Metanephros (tissue), 2 donors: ENCODE measurements around the gene SRGAP3. TPM values are rescaled to one million over a fixed set of nuclear protein-coding genes. Genes with fewer than 3 reads are reported as not detected.

Experiments used
- small RNA-seq: library from RNA; depleted of rRNA; stranded (forward); fragments of <200 nt; gene quantifications from one replicate; pipeline ENCODE3, GENCODE V24; 2014; ENCODE audit warnings: low replicate concordance
- total RNA-seq: library from RNA; depleted of rRNA; stranded (reverse); fragments of >200 nt; gene quantifications from one replicate; pipeline ENCODE4 v1.2.3, GENCODE V29; 2014

The SRGAP3 gene
- total RNA-seq: 30.8 TPM

DNA sequence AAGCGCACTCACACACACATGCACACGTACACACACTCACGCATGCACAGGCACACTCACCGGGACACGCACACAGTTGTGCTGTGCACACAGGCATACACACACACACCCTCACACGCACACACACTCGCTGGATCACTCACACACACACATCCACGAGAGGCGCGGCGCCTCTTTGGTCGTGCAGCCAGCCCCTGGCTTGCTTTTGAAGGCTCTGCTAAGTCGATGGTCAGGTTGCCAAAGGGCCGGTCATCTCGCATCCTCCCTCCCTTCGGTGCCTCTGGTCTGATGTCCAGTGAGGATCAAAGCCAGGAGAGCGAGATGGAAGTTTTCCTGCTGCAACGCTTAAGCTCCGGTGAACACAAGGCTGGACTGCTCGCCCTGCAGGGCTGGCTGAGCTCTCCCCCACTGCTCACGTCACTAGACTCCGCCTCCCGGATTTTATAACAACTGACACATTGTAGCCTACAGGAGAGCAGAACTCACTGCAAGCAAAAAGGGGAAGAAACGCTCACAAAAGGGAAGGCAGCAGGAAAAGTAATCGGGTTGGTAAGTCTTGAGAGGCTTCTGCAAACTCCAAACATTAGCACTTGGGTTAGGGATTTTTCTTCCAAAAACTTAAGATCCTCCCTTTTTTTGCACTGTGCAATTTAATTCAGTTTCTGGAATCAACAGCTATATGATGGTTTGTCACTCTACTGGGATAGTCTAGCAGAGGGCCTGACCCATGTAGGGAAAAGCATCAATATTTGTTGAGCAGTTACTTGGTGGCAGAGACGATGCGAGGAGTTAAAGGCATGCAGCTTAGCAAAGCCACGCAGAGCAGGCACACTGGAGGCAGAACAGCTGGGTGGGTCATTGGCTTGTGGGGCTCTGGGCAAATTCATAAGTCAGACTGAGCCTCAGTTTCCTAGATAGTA lies at the start of gene SRGAP3:
Gene SRGAP3, minus strand, starts transcription at position 374 of the 920 bp plus-strand sequence. CDS start 695 bp downstream, outside the sequence.

DNA sequence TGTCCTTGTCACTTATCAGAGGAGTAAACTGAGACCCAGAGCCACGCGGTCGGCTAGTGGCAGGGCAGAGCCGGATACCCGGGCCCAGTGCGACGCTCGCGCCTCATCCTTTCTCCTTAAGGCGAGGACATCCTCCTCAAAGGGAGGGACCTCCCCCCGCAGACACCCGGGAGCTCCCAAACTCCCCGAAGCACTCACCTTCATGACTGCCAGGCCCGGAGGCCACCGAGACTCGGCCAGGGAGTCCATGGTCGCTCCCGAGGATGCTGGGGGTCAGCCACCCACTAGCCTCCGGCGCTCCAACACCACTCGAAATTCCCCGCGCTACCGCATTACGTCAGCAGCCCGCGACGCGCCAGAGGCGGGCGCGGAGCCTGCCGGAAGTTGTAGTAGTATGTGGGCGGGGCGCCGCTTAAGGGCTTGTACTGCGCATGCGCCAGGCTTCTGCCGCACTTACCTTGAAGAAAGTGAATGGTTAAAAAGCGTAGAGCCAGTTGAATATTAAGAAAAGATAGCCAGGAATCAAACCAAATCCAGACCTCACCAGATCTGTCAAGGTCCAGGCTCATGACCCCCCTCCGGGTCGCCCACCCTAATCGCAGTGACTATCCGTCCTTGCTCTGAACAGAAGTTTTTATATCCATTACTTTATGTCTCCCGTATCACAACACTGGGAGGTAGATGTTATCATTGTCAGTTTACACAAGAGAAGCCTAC lies 286.2 kb downstream of the SRGAP3 start, which contains the start of gene RAD18:
Gene RAD18, minus strand, starts transcription at position 336 of the 717 bp plus-strand sequence. Its CDS starts 87 bp downstream, at position 249.

Small RNAs within 50 kb of the gene (small RNA-seq; reads per million reads assigned to genes)
- not detected for gene RF00416

Other genes with a start within 250 kb of the SRGAP3 start
- 32.9 TPM for gene THUMPD3, start 113.4 kb upstream of the SRGAP3 start, total RNA-seq
- gene SETD5, start 148.0 kb upstream of the SRGAP3 start, total RNA-seq: 106 TPM